ENCODE results near the gene ATP2A3. TPM values are rescaled to one million over a fixed set of nuclear protein-coding genes. Genes with fewer than 3 reads are reported as not detected.
A peak's percentile ranks its signal among the peaks of the same experiment; 100 is the strongest.

The ATP2A3 gene
- total RNA-seq, 1 donor from 2014 or later, result under 0.01 TPM

GRCh38 chr17:3959295-3959899 lies 4.8 kb downstream of the ATP2A3 start:
- no peak for TF ChIP-seq CTCF (IDR thresholded peaks at IDR 0.05; ENCODE audit: insufficient read depth, low read length, severe bottlenecking)
- FAIRE-seq, result no peak
- Histone ChIP-seq H3K4me3 (ENCODE audit: low read depth, low read length) (no peak overlapping the region), H3K27me3 (ENCODE audit: control insufficient read depth, insufficient read depth, low read length) (peaks cover 14% of the 10 kb centered on the region), H3K36me3 (ENCODE audit: control insufficient read depth, insufficient read depth, low read length) (no peaks in the 10 kb centered on the region)
- DNase-seq (ENCODE audit: low read depth), result peak; percentile 60

DNA sequence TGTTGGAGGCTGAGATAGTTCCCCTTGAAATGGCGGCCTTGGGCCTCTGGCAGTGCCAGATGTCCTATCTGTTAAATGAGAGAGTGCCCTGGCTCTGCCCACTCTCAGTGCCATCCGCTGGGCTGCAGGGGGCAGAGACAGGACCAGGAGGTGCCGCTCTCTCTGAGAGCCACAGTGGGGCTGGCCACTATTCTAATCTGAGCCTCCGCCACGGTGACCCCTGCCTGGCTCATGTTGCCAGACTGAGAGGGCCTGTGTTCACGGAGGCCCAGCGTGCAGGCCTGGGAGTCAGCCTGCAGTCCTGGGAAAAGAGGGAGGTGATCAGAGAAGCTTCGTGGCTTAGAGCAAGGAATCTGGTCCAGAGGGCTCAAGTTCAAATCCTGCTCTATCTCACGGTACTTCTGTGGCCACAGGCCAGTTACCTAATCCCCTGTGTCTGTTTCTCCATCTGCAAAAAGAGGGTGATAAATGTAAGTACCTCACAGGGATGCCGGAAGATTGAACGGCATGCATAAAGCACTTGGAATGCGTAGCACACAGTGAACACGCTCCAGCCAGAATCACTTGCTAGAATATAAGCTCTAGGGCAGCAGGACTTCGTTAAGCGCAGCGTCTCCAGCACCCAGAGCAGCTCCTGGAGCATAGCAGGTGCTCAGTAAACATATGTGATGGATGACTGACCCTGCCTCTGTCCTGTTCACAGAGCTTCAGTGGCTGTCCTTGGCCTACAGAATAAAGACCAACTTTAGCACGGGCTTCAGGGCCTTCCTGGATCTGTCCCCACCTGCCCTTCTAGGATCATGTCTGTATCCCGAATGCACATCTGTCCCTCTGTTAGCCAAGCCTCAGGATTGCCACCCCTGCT lies 6.3 kb downstream of the ATP2A3 start:
- no peak for TF ChIP-seq CTCF (IDR thresholded peaks at IDR 0.05; ENCODE audit: insufficient read depth, low read length, severe bottlenecking)
- no peaks in the 10 kb centered on the region for H3K36me3 ChIP-seq (ENCODE audit: control insufficient read depth, insufficient read depth, low read length)
- peaks cover 6% of the 10 kb centered on the region for H3K27me3 ChIP-seq (ENCODE audit: control insufficient read depth, insufficient read depth, low read length)
- DNase-seq (ENCODE audit: low read depth), result no peak
- no peak overlapping the region for H3K4me3 ChIP-seq (ENCODE audit: low read depth, low read length)
- FAIRE-seq, result no peak

GRCh38 chr17:3956983-3957382 lies 7.3 kb downstream of the ATP2A3 start:
- H3K4me3 ChIP-seq (ENCODE audit: low read depth, low read length), result no peak overlapping the region
- FAIRE-seq (peak; percentile 55), DNase-seq (ENCODE audit: low read depth) (no peak)
- no peaks in the 10 kb centered on the region for H3K36me3 ChIP-seq (ENCODE audit: control insufficient read depth, insufficient read depth, low read length)
- TF ChIP-seq CTCF (IDR thresholded peaks at IDR 0.05; ENCODE audit: insufficient read depth, low read length, severe bottlenecking), result no peak
- H3K27me3 ChIP-seq (ENCODE audit: control insufficient read depth, insufficient read depth, low read length), result peaks cover 2% of the 10 kb centered on the region

GRCh38 chr17:3956327-3956957 lies 7.8 kb downstream of the ATP2A3 start:
- TF ChIP-seq CTCF (IDR thresholded peaks at IDR 0.05; ENCODE audit: insufficient read depth, low read length, severe bottlenecking), result no peak
- H3K27me3 ChIP-seq (ENCODE audit: control insufficient read depth, insufficient read depth, low read length), result peaks cover 2% of the 10 kb centered on the region
- no peak for FAIRE-seq
- no peaks in the 10 kb centered on the region for H3K36me3 ChIP-seq (ENCODE audit: control insufficient read depth, insufficient read depth, low read length)
- H3K4me3 ChIP-seq (ENCODE audit: low read depth, low read length), result no peak overlapping the region
- no peak for DNase-seq (ENCODE audit: low read depth)

DNA sequence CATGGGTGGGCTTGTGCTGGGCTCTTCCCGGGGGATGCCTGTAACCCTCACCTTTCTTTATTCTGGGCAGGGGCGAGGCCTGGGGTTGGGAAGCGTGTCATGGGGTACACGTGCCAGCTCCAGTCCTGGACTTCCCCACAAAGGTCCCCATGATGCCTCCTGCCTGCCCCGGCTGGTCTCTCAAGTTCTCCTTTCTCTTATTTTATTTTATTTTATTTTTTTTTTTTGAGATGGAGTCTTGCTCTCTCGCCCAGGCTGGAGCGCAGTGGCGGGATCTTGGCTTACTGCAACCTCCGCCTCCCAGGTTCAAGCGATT lies 8.6 kb downstream of the ATP2A3 start:
- no peak for FAIRE-seq
- TF ChIP-seq CTCF (IDR thresholded peaks at IDR 0.05; ENCODE audit: insufficient read depth, low read length, severe bottlenecking), result no peak
- H3K4me3 ChIP-seq (ENCODE audit: low read depth, low read length), result no peak overlapping the region
- H3K36me3 ChIP-seq (ENCODE audit: control insufficient read depth, insufficient read depth, low read length), result no peaks in the 10 kb centered on the region
- DNase-seq (ENCODE audit: low read depth), result no peak
- H3K27me3 ChIP-seq (ENCODE audit: control insufficient read depth, insufficient read depth, low read length), result peaks cover 2% of the 10 kb centered on the region
